Limb (tissue), 2 donors: ENCODE data around the gene CRY2.

Source experiments
- DNase-seq, 2 donors: peaks; one replicate each; pipeline ENCODE4 v3.0.0-alpha.2; 2016; ENCODE audit errors: extremely low spot score in 2 of 2

Gene CRY2

GRCh38 chr11:45847911-45848316 lies 639 bp downstream of the CRY2 start:
- DNase-seq, result no peak

GRCh38 chr11:45848654-45849081 lies 1.4 kb downstream of the CRY2 start:
- no peak for DNase-seq

GRCh38 chr11:45850446-45850845 lies 3.2 kb downstream of the CRY2 start:
- DNase-seq, result no peak

- DNase-seq, result no peak
Measured at GRCh38 chr11:45851228-45851627, 4.0 kb downstream of the CRY2 start.

- DNase-seq, result no peak
Measured at GRCh38 chr11:45852018-45852711, 4.9 kb downstream of the CRY2 start.

- DNase-seq, result no peak
Measured at GRCh38 chr11:45852712-45853101, 5.4 kb downstream of the CRY2 start.

GRCh38 chr11:45853332-45854219 lies 6.3 kb downstream of the CRY2 start:
- DNase-seq, result no peak

- no peak for DNase-seq
Measured at GRCh38 chr11:45855308-45855707, 8.0 kb downstream of the CRY2 start.

- peak in 1 of 2 donors; percentile 74 for DNase-seq
Measured at GRCh38 chr11:45856044-45856468, 8.8 kb downstream of the CRY2 start.

GRCh38 chr11:45857961-45858474 lies 10.7 kb downstream of the CRY2 start:
- peak in 1 of 2 donors; percentile 75 for DNase-seq

- DNase-seq, result no peak
Measured at GRCh38 chr11:45858751-45859398, 11.6 kb downstream of the CRY2 start.

GRCh38 chr11:45859661-45860140 lies 12.4 kb downstream of the CRY2 start:
- DNase-seq, result peak; percentile 80 to 88

GRCh38 chr11:45860348-45860747 lies 13.1 kb downstream of the CRY2 start:
- DNase-seq, result no peak

GRCh38 chr11:45860764-45861510 lies 13.7 kb downstream of the CRY2 start:
- no peak for DNase-seq

GRCh38 chr11:45864041-45864440 lies 16.8 kb downstream of the CRY2 start:
- no peak for DNase-seq

GRCh38 chr11:45869551-45869950 lies 22.3 kb downstream of the CRY2 start:
- no peak for DNase-seq

- DNase-seq, result no peak
Measured at GRCh38 chr11:45870706-45871105, 23.4 kb downstream of the CRY2 start.

- DNase-seq, result no peak
Measured at GRCh38 chr11:45871638-45872037, 24.4 kb downstream of the CRY2 start.

- peak in 1 of 2 donors; percentile 71 for DNase-seq
Measured at GRCh38 chr11:45872651-45873356, 25.5 kb downstream of the CRY2 start.

GRCh38 chr11:45876401-45876800 lies 29.1 kb downstream of the CRY2 start:
- DNase-seq, result no peak
